ENCODE measurements around the gene MELTF.

DNA sequence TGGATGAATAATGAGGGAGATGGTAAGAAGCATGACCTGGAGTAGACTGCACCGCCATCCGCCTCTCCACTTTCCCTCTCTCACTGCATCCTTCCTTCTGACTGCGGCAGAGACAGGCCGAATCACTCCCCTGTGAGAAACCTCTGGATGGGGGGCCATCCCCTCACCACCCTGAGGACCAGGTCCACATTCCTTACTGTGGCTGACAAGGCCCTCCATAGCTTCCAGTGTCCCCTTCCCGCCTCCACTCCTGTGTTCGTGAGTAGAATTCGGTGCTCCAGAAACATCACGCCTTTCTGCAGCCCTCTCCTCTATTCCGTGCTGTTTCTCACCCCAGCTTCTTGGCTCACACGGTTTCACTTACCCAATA is 63.8 kb downstream of the MELTF start:
- TF ChIP-seq FOXM1 (IDR thresholded peaks at IDR 0.05; ENCODE audit: borderline replicate concordance) (no peak), NFRKB (IDR thresholded peaks at IDR 0.05) (no peak)
